HG03064 (cell line): ENCODE results near the gene KRTAP5-8.
"Not testable (repeated sequence)": the region's sequence is repeated elsewhere in the genome, so short reads cannot be mapped to it uniquely, and the experiment has no call there.

ENCODE experiments used
- ATAC-seq: cut with Tn5 transposase; IDR thresholded peaks from one replicate; pipeline ENCODE4 v1.9.1; 2021; ENCODE audit warnings: low read depth; ENCODE audit not compliant: unreplicated experiment

The KRTAP5-8 gene

GRCh38 chr11:71537977-71538665, at the start of gene KRTAP5-8:
Gene KRTAP5-8 (plus strand): TSS chr11:71538025. CDS start chr11:71538056, 31 bp downstream.
- ATAC-seq = not testable (repeated sequence)

GRCh38 chr11:71488681-71489270, 49.0 kb upstream of the KRTAP5-8 start:
- ATAC-seq = no peak

GRCh38 chr11:71489311-71490043, 48.3 kb upstream of the KRTAP5-8 start:
- ATAC-seq = no peak

GRCh38 chr11:71490044-71490730, 47.6 kb upstream of the KRTAP5-8 start:
- no peak for ATAC-seq

GRCh38 chr11:71490731-71491390, 47.0 kb upstream of the KRTAP5-8 start:
- ATAC-seq = no peak

GRCh38 chr11:71491531-71491930, 46.3 kb upstream of the KRTAP5-8 start:
- no peak for ATAC-seq

- ATAC-seq = no peak
Measured at GRCh38 chr11:71491940-71492339, 45.9 kb upstream of the KRTAP5-8 start.

GRCh38 chr11:71495286-71496230, 42.3 kb upstream of the KRTAP5-8 start:
- ATAC-seq = no peak

GRCh38 chr11:71496421-71496820, 41.4 kb upstream of the KRTAP5-8 start:
- no peak for ATAC-seq

- no peak for ATAC-seq
Measured at GRCh38 chr11:71498091-71498490, 39.7 kb upstream of the KRTAP5-8 start.

- ATAC-seq = no peak
Measured at GRCh38 chr11:71499125-71499524, 38.7 kb upstream of the KRTAP5-8 start.

GRCh38 chr11:71499546-71499945, 38.3 kb upstream of the KRTAP5-8 start:
- ATAC-seq = no peak

- no peak for ATAC-seq
Measured at GRCh38 chr11:71500601-71501021, 37.2 kb upstream of the KRTAP5-8 start.

- no peak for ATAC-seq
Measured at GRCh38 chr11:71501071-71501985, 36.5 kb upstream of the KRTAP5-8 start.

GRCh38 chr11:71502026-71502425, 35.8 kb upstream of the KRTAP5-8 start:
- no peak for ATAC-seq

- no peak for ATAC-seq
Measured at GRCh38 chr11:71502871-71503435, 34.9 kb upstream of the KRTAP5-8 start.

GRCh38 chr11:71504531-71504930, 33.3 kb upstream of the KRTAP5-8 start:
- no peak for ATAC-seq

- ATAC-seq = no peak
Measured at GRCh38 chr11:71505001-71505400, 32.8 kb upstream of the KRTAP5-8 start.
